GM18520 (cell line): Measurements from ENCODE around the gene RANBP1.

ENCODE experiments used
- ATAC-seq: cut with Tn5 transposase; IDR thresholded peaks from one replicate; pipeline ENCODE4 v1.9.1; 2021; ENCODE audit not compliant: unreplicated experiment

RANBP1 gene

GRCh38 chr22:20135806-20136602, 20.1 kb downstream of the RANBP1 start:
- no peak for ATAC-seq

- ATAC-seq = no peak
Observed at GRCh38 chr22:20136603-20136873, 20.6 kb downstream of the RANBP1 start.

GRCh38 chr22:20137113-20137512, 21.2 kb downstream of the RANBP1 start:
- no peak for ATAC-seq

GRCh38 chr22:20137671-20138416, 21.9 kb downstream of the RANBP1 start:
- ATAC-seq = no peak

- no peak for ATAC-seq
Observed at GRCh38 chr22:20138417-20138738, 22.5 kb downstream of the RANBP1 start.

GRCh38 chr22:20138868-20139267, 23.0 kb downstream of the RANBP1 start:
- no peak for ATAC-seq

GRCh38 chr22:20139391-20140106, 23.6 kb downstream of the RANBP1 start:
- no peak for ATAC-seq

GRCh38 chr22:20140107-20140445, 24.2 kb downstream of the RANBP1 start:
- ATAC-seq = no peak

GRCh38 chr22:20140521-20140964, 24.6 kb downstream of the RANBP1 start:
- no peak for ATAC-seq

- no peak for ATAC-seq
Observed at GRCh38 chr22:20141186-20142077, 25.5 kb downstream of the RANBP1 start.

GRCh38 chr22:20142711-20143621, 27.1 kb downstream of the RANBP1 start:
- ATAC-seq = no peak

GRCh38 chr22:20143883-20144665, 28.2 kb downstream of the RANBP1 start:
- no peak for ATAC-seq

- no peak for ATAC-seq
Observed at GRCh38 chr22:20145206-20145831, 29.4 kb downstream of the RANBP1 start.

GRCh38 chr22:20145832-20146223, 29.9 kb downstream of the RANBP1 start:
- ATAC-seq = no peak

GRCh38 chr22:20146777-20147176, 30.9 kb downstream of the RANBP1 start:
- no peak for ATAC-seq

- ATAC-seq = no peak
Observed at GRCh38 chr22:20147237-20147988, 31.5 kb downstream of the RANBP1 start.

- no peak for ATAC-seq
Observed at GRCh38 chr22:20148414-20148813, 32.5 kb downstream of the RANBP1 start.
